HUES64 (cell line): ENCODE measurements around the gene SNCA.
A peak's percentile ranks its signal among the peaks of the same experiment; 100 is the strongest.

Source experiments
- H3K27ac ChIP-seq: 2 replicates; pipeline ENCODE4 v1.7.0; 2013; ENCODE audit warnings: low read depth, low read length, inconsistent platforms
- H3K27me3 ChIP-seq: 2 replicates; pipeline ENCODE4 v1.6.1; 2013; ENCODE audit warnings: mild to moderate bottlenecking, low read length; ENCODE audit not compliant: insufficient read depth
- H3K36me3 ChIP-seq: 2 replicates; pipeline ENCODE4 v1.6.1; 2013; ENCODE audit warnings: mild to moderate bottlenecking, low read length; ENCODE audit not compliant: insufficient read depth
- H3K4me1 ChIP-seq: 2 replicates; pipeline ENCODE4 v1.6.1; 2013; ENCODE audit warnings: mild to moderate bottlenecking, low read length, moderate library complexity; ENCODE audit not compliant: insufficient read depth
- H3K4me3 ChIP-seq: 2 replicates; pipeline ENCODE4 v1.5.1; 2013; ENCODE audit warnings: mild to moderate bottlenecking, low read length, moderate library complexity
- H3K9ac ChIP-seq: 2 replicates; pipeline ENCODE4 v1.6.1; 2013; ENCODE audit warnings: mild to moderate bottlenecking, low read depth, low read length
- H3K9me3 ChIP-seq: 2 replicates; pipeline ENCODE4 v1.6.1; 2013; ENCODE audit warnings: low read depth, low read length; ENCODE audit not compliant: insufficient read depth
- WGBS: fragments of 150-250, 120-280 bp; methylation state at CpG from one replicate; pipeline ENCODE4 v1.1.7; 2013; ENCODE audit warnings: missing lambda C conversion rate; 5-methylcytosine and 5-hydroxymethylcytosine counted together

The SNCA gene

GRCh38 chr4:89839558-89839957 is 2.6 kb upstream of the SNCA start:
- WGBS = no CpG with 5 or more reads among the region's 1 CpG
- no peak overlapping the region for H3K27ac ChIP-seq
- no peaks in the 10 kb centered on the region for H3K9me3 ChIP-seq
- H3K36me3 ChIP-seq = no peaks in the 10 kb centered on the region
- H3K4me1 ChIP-seq = peaks cover 4% of the 10 kb centered on the region; the same call in 1 of the 2 replicates
- H3K4me3 ChIP-seq = no peak overlapping the region
- H3K27me3 ChIP-seq = peaks cover 18% of the 10 kb centered on the region
- no peak overlapping the region for H3K9ac ChIP-seq

GRCh38 chr4:89837993-89838390 is 1.0 kb upstream of the SNCA start:
- Histone ChIP-seq H3K36me3 (no peaks in the 10 kb centered on the region), H3K4me3 (peak overlapping the region; percentile 73), H3K9me3 (no peaks in the 10 kb centered on the region), H3K4me1 (peaks cover 4% of the 10 kb centered on the region; the same call in 1 of the 2 replicates), H3K27me3 (peaks cover 18% of the 10 kb centered on the region), H3K9ac (no peak overlapping the region), H3K27ac (no peak overlapping the region)
- 3% methylated on average over 8 of the region's 8 CpGs for WGBS

DNA sequence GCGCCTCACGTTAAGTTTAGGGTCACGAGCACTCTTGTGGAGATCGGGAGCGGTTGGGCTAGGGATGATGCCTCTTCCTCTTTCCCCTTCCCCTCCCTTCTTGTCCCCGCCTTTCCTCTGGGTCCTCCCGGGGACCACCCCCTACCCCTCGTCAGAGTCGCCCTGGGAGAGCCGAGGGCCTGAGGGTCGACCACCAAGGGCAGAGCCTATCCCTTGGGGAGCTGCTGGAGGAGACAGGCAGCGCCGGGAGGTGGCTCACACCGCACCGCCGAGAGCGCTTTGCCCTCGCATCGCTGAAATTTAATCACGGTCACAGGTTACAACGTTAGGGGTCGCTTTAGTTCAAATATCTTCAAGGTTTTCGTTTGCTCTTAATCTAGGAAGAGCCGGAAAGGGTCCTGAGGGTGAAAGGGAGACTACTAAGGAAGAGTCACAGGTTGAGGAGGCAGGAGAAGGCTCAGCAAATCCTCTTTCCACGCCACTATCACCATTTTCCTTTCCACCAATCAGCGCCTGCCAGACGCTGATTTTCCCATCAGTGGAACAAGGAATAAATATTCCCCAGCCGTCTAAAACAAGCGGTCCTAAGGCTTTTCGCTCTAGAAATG is 528 bp upstream of the SNCA start:
- H3K4me3 ChIP-seq = peak overlapping the region; percentile 73
- H3K27me3 ChIP-seq = peaks cover 18% of the 10 kb centered on the region
- H3K9me3 ChIP-seq = no peaks in the 10 kb centered on the region
- H3K36me3 ChIP-seq = no peaks in the 10 kb centered on the region
- H3K9ac ChIP-seq = peak overlapping the region; percentile 56
- H3K27ac ChIP-seq = peak overlapping the region; percentile 1; the same call in 1 of the 2 replicates
- under 1% methylated on average over 30 of the region's 30 CpGs for WGBS
- peaks cover 4% of the 10 kb centered on the region; the same call in 1 of the 2 replicates for H3K4me1 ChIP-seq

GRCh38 chr4:89836031-89836745 is 773 bp downstream of the SNCA start:
- H3K4me3 ChIP-seq = peak overlapping the region; percentile 73
- H3K9ac ChIP-seq = peak overlapping the region; percentile 59; the same call in 1 of the 2 replicates
- H3K9me3 ChIP-seq = no peaks in the 10 kb centered on the region
- no peak overlapping the region for H3K27ac ChIP-seq
- H3K36me3 ChIP-seq = no peaks in the 10 kb centered on the region
- peaks cover 4% of the 10 kb centered on the region; the same call in 1 of the 2 replicates for H3K4me1 ChIP-seq
- H3K27me3 ChIP-seq = peaks cover 18% of the 10 kb centered on the region
- 4% methylated on average over 33 of the region's 33 CpGs for WGBS

GRCh38 chr4:89835413-89835812 is 1.5 kb downstream of the SNCA start:
- H3K27me3 ChIP-seq = peaks cover 18% of the 10 kb centered on the region
- WGBS = 90% methylated on average over 1 of the region's 1 CpG
- peak overlapping the region; percentile 73; the same call in 1 of the 2 replicates for H3K4me3 ChIP-seq
- H3K9ac ChIP-seq = no peak overlapping the region
- H3K36me3 ChIP-seq = no peaks in the 10 kb centered on the region
- no peaks in the 10 kb centered on the region for H3K9me3 ChIP-seq
- no peak overlapping the region for H3K27ac ChIP-seq
- H3K4me1 ChIP-seq = peaks cover 4% of the 10 kb centered on the region; the same call in 1 of the 2 replicates

- H3K27ac ChIP-seq = no peak overlapping the region
- no peaks in the 10 kb centered on the region for H3K36me3 ChIP-seq
- no peak overlapping the region for H3K4me3 ChIP-seq
- peaks cover 4% of the 10 kb centered on the region; the same call in 1 of the 2 replicates for H3K4me1 ChIP-seq
- H3K27me3 ChIP-seq = peaks cover 18% of the 10 kb centered on the region
- WGBS = 54% methylated on average over 1 of the region's 1 CpG
- no peaks in the 10 kb centered on the region for H3K9me3 ChIP-seq
- H3K9ac ChIP-seq = no peak overlapping the region
Measured at GRCh38 chr4:89834486-89835209, 2.3 kb downstream of the SNCA start.

- Histone ChIP-seq H3K27ac (no peak overlapping the region), H3K4me3 (no peak overlapping the region), H3K4me1 (no peaks in the 10 kb centered on the region), H3K36me3 (no peaks in the 10 kb centered on the region), H3K9me3 (no peaks in the 10 kb centered on the region), H3K27me3 (no peaks in the 10 kb centered on the region), H3K9ac (no peak overlapping the region)
- WGBS = 71% methylated on average over 6 of the region's 7 CpGs
Measured at GRCh38 chr4:89829470-89830138, 7.4 kb downstream of the SNCA start.

DNA sequence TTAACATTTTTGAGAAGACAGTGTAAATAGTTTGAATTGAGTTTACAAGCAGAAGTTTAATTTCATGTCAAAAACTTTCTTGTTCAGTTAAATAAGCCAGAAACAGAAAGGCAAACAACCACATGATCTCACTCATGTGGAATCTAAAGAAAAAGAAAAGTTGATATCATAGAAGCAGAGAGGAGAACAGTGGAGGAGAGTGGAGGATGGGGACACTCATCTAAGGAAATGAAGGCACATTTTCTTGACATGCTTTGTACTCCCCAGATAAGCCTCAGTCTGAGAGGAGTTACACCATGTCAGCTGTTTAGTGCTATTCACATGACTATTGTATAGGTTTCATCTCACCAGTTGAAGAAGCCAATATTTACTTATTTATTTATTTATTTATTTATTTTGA is 13.5 kb downstream of the SNCA start:
- H3K36me3 ChIP-seq = 0 out of 2 replicates have a peak, but pooled peaks cover 4% of the 10 kb centered on the region
- H3K27ac ChIP-seq = no peak overlapping the region
- H3K9ac ChIP-seq = no peak overlapping the region
- no peaks in the 10 kb centered on the region for H3K9me3 ChIP-seq
- H3K27me3 ChIP-seq = no peaks in the 10 kb centered on the region
- H3K4me3 ChIP-seq = no peak overlapping the region
- H3K4me1 ChIP-seq = no peaks in the 10 kb centered on the region

GRCh38 chr4:89821612-89822011 is 15.3 kb downstream of the SNCA start:
- H3K9ac ChIP-seq = no peak overlapping the region
- WGBS = no CpG with 5 or more reads among the region's 1 CpG

GRCh38 chr4:89820010-89820409 is 17.0 kb downstream of the SNCA start:
- H3K9me3 ChIP-seq = no peaks in the 10 kb centered on the region
- 0 out of 2 replicates have a peak, but pooled peaks cover 4% of the 10 kb centered on the region for H3K36me3 ChIP-seq
- WGBS = 74% methylated on average over 3 of the region's 3 CpGs
- H3K27me3 ChIP-seq = no peaks in the 10 kb centered on the region
- peaks cover 8% of the 10 kb centered on the region; the same call in 1 of the 2 replicates for H3K4me1 ChIP-seq
- no peak overlapping the region for H3K27ac ChIP-seq
- no peak overlapping the region for H3K4me3 ChIP-seq
- H3K9ac ChIP-seq = no peak overlapping the region

More at GRCh38 chr4:89821612-89822011, 15.3 kb downstream of the SNCA start:
- H3K36me3 ChIP-seq = 0 out of 2 replicates have a peak, but pooled peaks cover 4% of the 10 kb centered on the region
- H3K4me1 ChIP-seq = peaks cover 5% of the 10 kb centered on the region; the same call in 1 of the 2 replicates
- H3K27ac ChIP-seq = no peak overlapping the region
- no peak overlapping the region for H3K4me3 ChIP-seq
- no peaks in the 10 kb centered on the region for H3K9me3 ChIP-seq
- H3K27me3 ChIP-seq = no peaks in the 10 kb centered on the region
